Thymus (tissue), 11 donors: ENCODE measurements around the gene ERBB4. TPM values are rescaled to one million over a fixed set of nuclear protein-coding genes. Genes with fewer than 3 reads are reported as not detected.

ENCODE experiments used
- DNase-seq, 9 donors: peaks; one replicate each; pipeline ENCODE4 v3.0.0-alpha.2; 2013; ENCODE audit warnings: low spot score in 9 of 9, low read depth in 6 of 9, missing footprints in 1 of 9
- H3K27ac ChIP-seq, 2 donors: one replicate each; pipeline ENCODE4 v1.5.1; 2013; ENCODE audit warnings: control low read depth in 1 of 2, low read depth in 1 of 2, low read length in 1 of 2, mild to moderate bottlenecking in 1 of 2, moderate library complexity in 1 of 2
- H3K27me3 ChIP-seq, 2 donors: one replicate each; pipeline ENCODE4 v1.5.1; 2013; ENCODE audit warnings: low read length in 1 of 2; ENCODE audit not compliant: control insufficient read depth in 2 of 2, insufficient read depth in 1 of 2
- H3K36me3 ChIP-seq, 2 donors: one replicate each; pipeline ENCODE4 v1.5.1; 2013; ENCODE audit warnings: low read length in 1 of 2, mild to moderate bottlenecking in 1 of 2, moderate library complexity in 1 of 2; ENCODE audit not compliant: control insufficient read depth in 2 of 2, insufficient read depth in 2 of 2
- H3K4me1 ChIP-seq, 2 donors: one replicate each; pipeline ENCODE4 v1.5.1; 2013; ENCODE audit warnings: low read length in 2 of 2; ENCODE audit not compliant: control insufficient read depth in 2 of 2, insufficient read depth in 2 of 2
- H3K4me3 ChIP-seq, 2 donors: one replicate each; pipeline ENCODE4 v1.5.1; 2013; ENCODE audit warnings: low read length in 2 of 2, control low read depth in 1 of 2, mild to moderate bottlenecking in 1 of 2
- H3K9me3 ChIP-seq, 2 donors: one replicate each; pipeline ENCODE4 v1.5.1; 2013; ENCODE audit warnings: low read length in 1 of 2, mild to moderate bottlenecking in 1 of 2; ENCODE audit not compliant: control insufficient read depth in 2 of 2, insufficient read depth in 1 of 2
- WGBS: extraction: QIAGEN DNeasy Blood & Tissue Kit; methylation state at CpG from one replicate; pipeline ENCODE4 v1.1.7; 2013; 5-methylcytosine and 5-hydroxymethylcytosine counted together
- polyA plus RNA-seq: library from polyadenylated mRNA; stranded (reverse); fragments of 200-250 nt; gene quantifications from one replicate; pipeline ENCODE4 v1.2.3, GENCODE V29; 2013
- total RNA-seq: library from RNA; stranded (reverse); fragments of 120-200 nt; gene quantifications from one replicate; pipeline ENCODE4 v1.2.4, GENCODE V29; 2013
- donor health status: healthy.

Gene ERBB4
- total and polyA plus RNA-seq, 2 donors, result 0.16 to 0.19 TPM

- WGBS, result 96% methylated on average over 1 of the region's 1 CpG
- Histone ChIP-seq H3K27ac (no peak overlapping the region), H3K4me1 (no peaks in the 10 kb centered on the region), H3K4me3 (no peak overlapping the region), H3K36me3 (no peaks in the 10 kb centered on the region), H3K27me3 (no peaks in the 10 kb centered on the region), H3K9me3 (no peaks in the 10 kb centered on the region)
- no peak for DNase-seq
Observed at GRCh38 chr2:212032536-212033219, 505.9 kb downstream of the ERBB4 start.

- Histone ChIP-seq H3K36me3 (no peaks in the 10 kb centered on the region), H3K27me3 (no peaks in the 10 kb centered on the region), H3K4me1 (no peaks in the 10 kb centered on the region), H3K4me3 (no peak overlapping the region), H3K9me3 (no peaks in the 10 kb centered on the region), H3K27ac (no peak overlapping the region)
- WGBS, result 97% methylated on average over 1 of the region's 1 CpG
- no peak for DNase-seq
Observed at GRCh38 chr2:212032032-212032431, 506.6 kb downstream of the ERBB4 start.

- H3K4me1 ChIP-seq, result no peaks in the 10 kb centered on the region
Observed at GRCh38 chr2:212030709-212031108, 507.9 kb downstream of the ERBB4 start.

GRCh38 chr2:212028798-212029394 lies 509.7 kb downstream of the ERBB4 start:
- no peak overlapping the region for H3K4me3 ChIP-seq
- WGBS, result 56% methylated on average over 5 of the region's 5 CpGs
- DNase-seq, result no peak
- H3K4me1 ChIP-seq, result no peaks in the 10 kb centered on the region
- H3K36me3 ChIP-seq, result no peaks in the 10 kb centered on the region
- H3K9me3 ChIP-seq, result no peaks in the 10 kb centered on the region
- H3K27me3 ChIP-seq, result no peaks in the 10 kb centered on the region
- no peak overlapping the region for H3K27ac ChIP-seq

More at GRCh38 chr2:212030709-212031108, 507.9 kb downstream of the ERBB4 start:
- Histone ChIP-seq H3K9me3 (no peaks in the 10 kb centered on the region), H3K4me3 (no peak overlapping the region), H3K27ac (no peak overlapping the region), H3K27me3 (no peaks in the 10 kb centered on the region), H3K36me3 (no peaks in the 10 kb centered on the region)
- DNase-seq, result no peak
- 63% methylated on average over 4 of the region's 4 CpGs for WGBS

- Histone ChIP-seq H3K27me3 (no peaks in the 10 kb centered on the region), H3K36me3 (no peaks in the 10 kb centered on the region), H3K4me3 (no peak overlapping the region), H3K4me1 (no peaks in the 10 kb centered on the region), H3K9me3 (no peaks in the 10 kb centered on the region), H3K27ac (no peak overlapping the region)
- no peak for DNase-seq
- WGBS, result 79% methylated on average over 9 of the region's 9 CpGs
Observed at GRCh38 chr2:212027681-212028628, 510.6 kb downstream of the ERBB4 start.

- H3K27me3 ChIP-seq, result no peaks in the 10 kb centered on the region
- H3K4me3 ChIP-seq, result no peak overlapping the region
- H3K4me1 ChIP-seq, result no peaks in the 10 kb centered on the region
- WGBS, result 78% methylated on average over 1 of the region's 1 CpG
- no peak for DNase-seq
- no peak overlapping the region for H3K27ac ChIP-seq
- H3K9me3 ChIP-seq, result no peaks in the 10 kb centered on the region
- no peaks in the 10 kb centered on the region for H3K36me3 ChIP-seq
Observed at GRCh38 chr2:212024040-212024439, 514.6 kb downstream of the ERBB4 start.

GRCh38 chr2:212022966-212023365 lies 515.6 kb downstream of the ERBB4 start:
- H3K4me3 ChIP-seq, result no peak overlapping the region
- no peak for DNase-seq
- H3K9me3 ChIP-seq, result no peaks in the 10 kb centered on the region
- 88% methylated on average over 1 of the region's 1 CpG for WGBS
- no peaks in the 10 kb centered on the region for H3K4me1 ChIP-seq
- no peaks in the 10 kb centered on the region for H3K36me3 ChIP-seq
- H3K27ac ChIP-seq, result no peak overlapping the region
- H3K27me3 ChIP-seq, result no peaks in the 10 kb centered on the region

- WGBS, result 95% methylated on average over 2 of the region's 2 CpGs
- H3K27me3 ChIP-seq, result no peaks in the 10 kb centered on the region
- no peaks in the 10 kb centered on the region for H3K4me1 ChIP-seq
- no peak overlapping the region for H3K27ac ChIP-seq
- H3K4me3 ChIP-seq, result no peak overlapping the region
- no peaks in the 10 kb centered on the region for H3K36me3 ChIP-seq
- DNase-seq, result no peak
- H3K9me3 ChIP-seq, result no peaks in the 10 kb centered on the region
Observed at GRCh38 chr2:212021947-212022346, 516.7 kb downstream of the ERBB4 start.

- Histone ChIP-seq H3K27ac (no peak overlapping the region), H3K27me3 (no peaks in the 10 kb centered on the region), H3K9me3 (peaks cover 0 to 4% of the 10 kb centered on the region in 2 donors), H3K36me3 (no peaks in the 10 kb centered on the region), H3K4me3 (no peak overlapping the region), H3K4me1 (no peaks in the 10 kb centered on the region)
- DNase-seq, result no peak
Observed at GRCh38 chr2:212015588-212015987, 523.0 kb downstream of the ERBB4 start.
